ENCODE data around the gene PEDS1. TPM values are rescaled to one million over a fixed set of nuclear protein-coding genes. Genes with fewer than 3 reads are reported as not detected.

Gene PEDS1
- total RNA-seq, 1 donor from 2014 or later = 31.0 TPM

GRCh38 chr20:50198716-50199115 lies 45.2 kb upstream of the PEDS1 start:
- H3K36me3 Mint-ChIP-seq (ENCODE audit: insufficient read depth) = peaks cover 5% of the 10 kb centered on the region
- DNase-seq (ENCODE audit: low spot score, unreplicated experiment) = no peak
- H3K4me1 Mint-ChIP-seq (ENCODE audit: low read depth) = peaks cover 5% of the 10 kb centered on the region
- no peak overlapping the region for H3K4me3 Mint-ChIP-seq (ENCODE audit: low read depth)
- no peak overlapping the region for H3K27ac Mint-ChIP-seq
- TF ChIP-seq CTCF (IDR thresholded peaks at IDR 0.05; ENCODE audit: unreplicated experiment) = no peak
- H3K9me3 Mint-ChIP-seq (ENCODE audit: low read depth) = peaks cover 11% of the 10 kb centered on the region
- H3K27me3 Mint-ChIP-seq = peaks cover 18% of the 10 kb centered on the region

- H3K4me3 Mint-ChIP-seq (ENCODE audit: low read depth) = no peak overlapping the region
- TF ChIP-seq CTCF (IDR thresholded peaks at IDR 0.05; ENCODE audit: unreplicated experiment) = no peak
- H3K36me3 Mint-ChIP-seq (ENCODE audit: insufficient read depth) = peaks cover 3% of the 10 kb centered on the region
- peaks cover 18% of the 10 kb centered on the region for H3K27me3 Mint-ChIP-seq
- peaks cover 9% of the 10 kb centered on the region for H3K4me1 Mint-ChIP-seq (ENCODE audit: low read depth)
- H3K27ac Mint-ChIP-seq = no peak overlapping the region
- peaks cover 7% of the 10 kb centered on the region for H3K9me3 Mint-ChIP-seq (ENCODE audit: low read depth)
- no peak for DNase-seq (ENCODE audit: low spot score, unreplicated experiment)
Observed at GRCh38 chr20:50198180-50198666, 44.7 kb upstream of the PEDS1 start.

GRCh38 chr20:50197463-50198179 lies 44.1 kb upstream of the PEDS1 start:
- Mint-ChIP-seq H3K4me3 (ENCODE audit: low read depth) (no peak overlapping the region), H3K27me3 (peaks cover 17% of the 10 kb centered on the region), H3K36me3 (ENCODE audit: insufficient read depth) (peaks cover 3% of the 10 kb centered on the region), H3K9me3 (ENCODE audit: low read depth) (peaks cover 4% of the 10 kb centered on the region), H3K4me1 (ENCODE audit: low read depth) (peaks cover 15% of the 10 kb centered on the region), H3K27ac (no peak overlapping the region)
- DNase-seq (ENCODE audit: low spot score, unreplicated experiment) = no peak
- no peak for TF ChIP-seq CTCF (IDR thresholded peaks at IDR 0.05; ENCODE audit: unreplicated experiment)

- peaks cover 4% of the 10 kb centered on the region for H3K9me3 Mint-ChIP-seq (ENCODE audit: low read depth)
- no peak for DNase-seq (ENCODE audit: low spot score, unreplicated experiment)
- no peak for TF ChIP-seq CTCF (IDR thresholded peaks at IDR 0.05; ENCODE audit: unreplicated experiment)
- H3K27ac Mint-ChIP-seq = no peak overlapping the region
- peaks cover 20% of the 10 kb centered on the region for H3K4me1 Mint-ChIP-seq (ENCODE audit: low read depth)
- peaks cover 3% of the 10 kb centered on the region for H3K36me3 Mint-ChIP-seq (ENCODE audit: insufficient read depth)
- peaks cover 15% of the 10 kb centered on the region for H3K27me3 Mint-ChIP-seq
- no peak overlapping the region for H3K4me3 Mint-ChIP-seq (ENCODE audit: low read depth)
Observed at GRCh38 chr20:50196896-50197295, 43.4 kb upstream of the PEDS1 start.

GRCh38 chr20:50196248-50196647 lies 42.7 kb upstream of the PEDS1 start:
- TF ChIP-seq CTCF (IDR thresholded peaks at IDR 0.05; ENCODE audit: unreplicated experiment) = no peak
- peaks cover 4% of the 10 kb centered on the region for H3K9me3 Mint-ChIP-seq (ENCODE audit: low read depth)
- peaks cover 20% of the 10 kb centered on the region for H3K4me1 Mint-ChIP-seq (ENCODE audit: low read depth)
- peaks cover 15% of the 10 kb centered on the region for H3K27me3 Mint-ChIP-seq
- no peak overlapping the region for H3K4me3 Mint-ChIP-seq (ENCODE audit: low read depth)
- no peak for DNase-seq (ENCODE audit: low spot score, unreplicated experiment)
- H3K36me3 Mint-ChIP-seq (ENCODE audit: insufficient read depth) = peaks cover 3% of the 10 kb centered on the region
- H3K27ac Mint-ChIP-seq = no peak overlapping the region
